H9 (cell line): ENCODE results near the gene LAMB4. TPM values are rescaled to one million over a fixed set of nuclear protein-coding genes. Genes with fewer than 3 reads are reported as not detected.

Experiments used
- DNase-seq: peaks from one replicate; pipeline ENCODE4 v3.0.0-alpha.2; 2017
- H2AFZ ChIP-seq: one replicate; pipeline ENCODE4 v1.6.1; 2013; ENCODE audit warnings: mild to moderate bottlenecking, low read length, control low read depth, moderate library complexity
- H2AK5ac ChIP-seq: 2 replicates; pipeline ENCODE4 v1.6.1; 2013; ENCODE audit warnings: low read length, control low read depth, mixed read lengths; ENCODE audit not compliant: insufficient read length
- H2BK120ac ChIP-seq: one replicate; pipeline ENCODE4 v1.6.1; 2013; ENCODE audit warnings: low read depth, mild to moderate bottlenecking, low read length, control low read depth, inconsistent platforms; ENCODE audit not compliant: poor library complexity, severe bottlenecking
- H2BK12ac ChIP-seq: 2 replicates; pipeline ENCODE4 v1.6.1; 2013; ENCODE audit warnings: low read length, control low read depth, mixed read lengths, low read depth; ENCODE audit not compliant: insufficient read length
- H2BK15ac ChIP-seq: 2 replicates; pipeline ENCODE4 v1.6.1; 2013; ENCODE audit warnings: low read depth, low read length, control low read depth
- H2BK20ac ChIP-seq: one replicate; pipeline ENCODE4 v1.6.1; 2013; ENCODE audit warnings: low read depth, mild to moderate bottlenecking, low read length, control low read depth, inconsistent platforms; ENCODE audit not compliant: poor library complexity, severe bottlenecking
- H2BK5ac ChIP-seq: 2 replicates; pipeline ENCODE4 v1.6.1; 2013; ENCODE audit warnings: low read length, control low read depth, mixed read lengths; ENCODE audit not compliant: insufficient read length
- H3K14ac ChIP-seq: 2 replicates; pipeline ENCODE4 v1.6.1; 2013; ENCODE audit warnings: low read length, control low read depth; ENCODE audit not compliant: insufficient read depth
- H3K18ac ChIP-seq: 2 replicates; pipeline ENCODE4 v1.6.1; 2013; ENCODE audit warnings: low read depth, mild to moderate bottlenecking, mixed read lengths, low read length, control low read depth; ENCODE audit not compliant: insufficient read length
- H3K23ac ChIP-seq: 2 replicates; pipeline ENCODE4 v1.6.1; 2013; ENCODE audit warnings: low read length, control low read depth, mixed read lengths, low read depth; ENCODE audit not compliant: insufficient read length
- H3K23me2 ChIP-seq: 2 replicates; pipeline ENCODE4 v1.6.1; 2013; ENCODE audit warnings: low read depth, mild to moderate bottlenecking, mixed read lengths, low read length, control low read depth; ENCODE audit not compliant: insufficient read length, poor library complexity, severe bottlenecking
- H3K27ac ChIP-seq: 2 replicates; pipeline ENCODE4 v1.5.1; 2013; ENCODE audit warnings: low read length, control low read depth, mixed read lengths, low read depth; ENCODE audit not compliant: insufficient read length
- H3K27me3 ChIP-seq: 2 replicates; pipeline ENCODE4 v1.6.1; 2013; ENCODE audit warnings: low read length, control low read depth, inconsistent platforms; ENCODE audit not compliant: insufficient read depth
- H3K4ac ChIP-seq: 2 replicates; pipeline ENCODE4 v1.6.1; 2013; ENCODE audit warnings: low read depth, mild to moderate bottlenecking, control low read depth, inconsistent platforms, low read length, moderate library complexity
- H3K4me1 ChIP-seq: 2 replicates; pipeline ENCODE4 v1.6.1; 2013; ENCODE audit warnings: low read length, control low read depth, inconsistent platforms; ENCODE audit not compliant: insufficient read depth
- H3K4me2 ChIP-seq: 2 replicates; pipeline ENCODE4 v1.6.1; 2013; ENCODE audit warnings: low read length, control low read depth, mixed read lengths; ENCODE audit not compliant: insufficient read length, insufficient read depth
- H3K56ac ChIP-seq: 2 replicates; pipeline ENCODE4 v1.6.1; 2013; ENCODE audit warnings: low read depth, mild to moderate bottlenecking, mixed read lengths, low read length, control low read depth; ENCODE audit not compliant: insufficient read length
- H3K79me1 ChIP-seq: 2 replicates; pipeline ENCODE4 v1.6.1; 2013; ENCODE audit warnings: low read depth, mild to moderate bottlenecking, moderate library complexity, low read length, control low read depth, inconsistent platforms; ENCODE audit not compliant: insufficient read depth, poor library complexity, severe bottlenecking
- H3K79me2 ChIP-seq: 2 replicates; pipeline ENCODE4 v1.6.1; 2013; ENCODE audit warnings: low read length, control low read depth, inconsistent platforms; ENCODE audit not compliant: insufficient read depth
- H3K9ac ChIP-seq: 2 replicates; pipeline ENCODE4 v1.6.1; 2013; ENCODE audit warnings: low read length, control low read depth, mixed read lengths; ENCODE audit not compliant: insufficient read length; ENCODE audit errors: extremely low read depth
- H3K9me3 ChIP-seq: one replicate; pipeline ENCODE4 v1.6.1; 2013; ENCODE audit warnings: low read depth, low read length, inconsistent platforms; ENCODE audit not compliant: control insufficient read depth
- H3T11ph ChIP-seq: one replicate; pipeline ENCODE4 v1.6.1; 2013; ENCODE audit warnings: mild to moderate bottlenecking, low read length, control low read depth, inconsistent platforms
- H4K20me1 ChIP-seq: one replicate; pipeline ENCODE4 v1.6.1; 2013; ENCODE audit not compliant: control insufficient read depth, insufficient read length, insufficient read depth
- H4K5ac ChIP-seq: 2 replicates; pipeline ENCODE4 v1.6.1; 2013; ENCODE audit warnings: low read depth, mild to moderate bottlenecking, mixed read lengths, low read length, control low read depth; ENCODE audit not compliant: insufficient read length
- H4K8ac ChIP-seq: replicated peaks from 2 replicates; pipeline ENCODE4 v1.6.1; 2013; ENCODE audit warnings: low read length, control low read depth, mixed read lengths, low read depth; ENCODE audit not compliant: insufficient read length
- H4K91ac ChIP-seq: 2 replicates; pipeline ENCODE4 v1.6.1; 2013; ENCODE audit warnings: low read depth, mild to moderate bottlenecking, moderate library complexity, mixed read lengths, low read length, control low read depth; ENCODE audit not compliant: insufficient read length
- H3K27ac Mint-ChIP-seq, 3 experiments: 2 replicates in 2 of 3; 3 replicates in 1 of 3; pipeline ENCODE4 v1.8.0; 2020 to 2021; ENCODE audit warnings: mixed read lengths in 3 of 3, mild to moderate bottlenecking in 1 of 3, moderate library complexity in 1 of 3
- H3K27me3 Mint-ChIP-seq: 2 replicates; pipeline ENCODE4 v1.8.0; 2021; ENCODE audit warnings: low read depth, mild to moderate bottlenecking, moderate library complexity, mixed read lengths
- H3K36me3 Mint-ChIP-seq, 3 experiments: 2 replicates in 2 of 3; 3 replicates in 1 of 3; pipeline ENCODE4 v1.8.0; 2020 to 2021; ENCODE audit warnings: low read depth in 3 of 3, mixed read lengths in 3 of 3; ENCODE audit not compliant: insufficient read depth in 1 of 3
- H3K4me1 Mint-ChIP-seq, 2 experiments: 2 replicates each; pipeline ENCODE4 v1.8.0; 2020; ENCODE audit warnings: mixed read lengths in 2 of 2
- H3K4me3 Mint-ChIP-seq, 2 experiments: 2 replicates in 1 of 2; 3 replicates in 1 of 2; pipeline ENCODE4 v1.8.0; 2020 to 2021; ENCODE audit warnings: mild to moderate bottlenecking in 2 of 2, mixed read lengths in 2 of 2, moderate library complexity in 1 of 2
- H3K9me3 Mint-ChIP-seq, 2 experiments: 2 replicates in 1 of 2; 3 replicates in 1 of 2; pipeline ENCODE4 v1.8.0; 2020; ENCODE audit warnings: mild to moderate bottlenecking in 2 of 2, mixed read lengths in 2 of 2, moderate library complexity in 1 of 2
- WGBS: extraction: QIAGEN DNeasy Blood & Tissue Kit; methylation state at CpG from one replicate; pipeline ENCODE4 v1.1.7; 2013; ENCODE audit warnings: missing lambda C conversion rate, low lambda C conversion rate, mixed read lengths; ENCODE audit not compliant: insufficient read length; ENCODE audit errors: extremely low coverage; 5-methylcytosine and 5-hydroxymethylcytosine counted together
- total RNA-seq: library from RNA; stranded (reverse); gene quantifications from 2 replicates; pipeline ENCODE4 v1.2.1, GENCODE V29; 2021
- TF ChIP-seq, protein P1 (sequence below): fragments of 200-600 bp; sonication (generic); conservative IDR thresholded peaks from 3 replicates; pipeline ENCODE4 v1.8.0; 2021; ENCODE audit warnings: antibody characterized with exemption, mild to moderate bottlenecking

LAMB4 gene
- total RNA-seq, 1 experiment from 2014 or later, result not detected

DNA sequence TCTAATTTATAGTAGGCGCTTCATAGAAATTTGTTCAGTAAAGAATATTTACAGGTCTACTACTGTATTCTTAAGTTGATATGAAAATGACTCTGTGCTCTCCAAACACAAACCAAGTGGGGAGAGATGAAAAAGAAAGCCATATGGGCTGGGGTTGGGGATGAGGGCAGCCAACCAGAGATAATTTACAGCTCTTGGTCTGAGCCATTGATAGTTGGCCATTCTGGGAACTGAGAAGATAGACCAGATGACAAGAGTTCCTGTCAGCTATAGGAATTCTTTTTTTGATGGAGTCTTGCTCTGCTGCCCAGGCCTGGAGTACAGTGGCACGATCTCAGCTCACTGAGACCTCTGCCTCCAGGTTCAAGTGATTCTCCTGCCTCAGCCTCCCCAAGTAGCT lies 57.4 kb downstream of the LAMB4 start:
- Histone ChIP-seq H3K79me2 (no peaks in the 10 kb centered on the region), H3K23me2 (no peaks in the 10 kb centered on the region), H3T11ph (no peak overlapping the region), H4K5ac (no peak overlapping the region), H2AFZ (no peak overlapping the region), H4K8ac (no peak overlapping the region), H2BK120ac (no peak overlapping the region), H3K23ac (no peak overlapping the region), H4K20me1 (no peaks in the 10 kb centered on the region), H3K56ac (no peak overlapping the region), H2BK15ac (no peak overlapping the region), H3K9ac (no peak overlapping the region), H3K27ac (no peak overlapping the region), H2BK5ac (no peak overlapping the region), H2BK20ac (no peak overlapping the region), H3K4me1 (no peaks in the 10 kb centered on the region), H3K14ac (no peak overlapping the region), H3K9me3 (no peaks in the 10 kb centered on the region), H4K91ac (no peak overlapping the region), H3K4me2 (no peak overlapping the region), H3K4ac (no peak overlapping the region), H2AK5ac (no peak overlapping the region), H3K79me1 (no peaks in the 10 kb centered on the region), H2BK12ac (no peak overlapping the region), H3K18ac (no peak overlapping the region), H3K27me3 (no peaks in the 10 kb centered on the region)
- H3K27ac Mint-ChIP-seq, result no peak overlapping the region
- H3K4me1 Mint-ChIP-seq, result peaks cover 0 to 1% of the 10 kb centered on the region in 2 experiments; a peak in 1 of 4 replicates
- TF ChIP-seq, protein P1, sequence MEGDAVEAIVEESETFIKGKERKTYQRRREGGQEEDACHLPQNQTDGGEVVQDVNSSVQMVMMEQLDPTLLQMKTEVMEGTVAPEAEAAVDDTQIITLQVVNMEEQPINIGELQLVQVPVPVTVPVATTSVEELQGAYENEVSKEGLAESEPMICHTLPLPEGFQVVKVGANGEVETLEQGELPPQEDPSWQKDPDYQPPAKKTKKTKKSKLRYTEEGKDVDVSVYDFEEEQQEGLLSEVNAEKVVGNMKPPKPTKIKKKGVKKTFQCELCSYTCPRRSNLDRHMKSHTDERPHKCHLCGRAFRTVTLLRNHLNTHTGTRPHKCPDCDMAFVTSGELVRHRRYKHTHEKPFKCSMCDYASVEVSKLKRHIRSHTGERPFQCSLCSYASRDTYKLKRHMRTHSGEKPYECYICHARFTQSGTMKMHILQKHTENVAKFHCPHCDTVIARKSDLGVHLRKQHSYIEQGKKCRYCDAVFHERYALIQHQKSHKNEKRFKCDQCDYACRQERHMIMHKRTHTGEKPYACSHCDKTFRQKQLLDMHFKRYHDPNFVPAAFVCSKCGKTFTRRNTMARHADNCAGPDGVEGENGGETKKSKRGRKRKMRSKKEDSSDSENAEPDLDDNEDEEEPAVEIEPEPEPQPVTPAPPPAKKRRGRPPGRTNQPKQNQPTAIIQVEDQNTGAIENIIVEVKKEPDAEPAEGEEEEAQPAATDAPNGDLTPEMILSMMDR, result no peak
- no peak overlapping the region for H3K4me3 Mint-ChIP-seq
- H3K27me3 Mint-ChIP-seq, result no peaks in the 10 kb centered on the region; the same call in 1 of the 2 replicates
- WGBS, result no CpG with 5 or more reads among the region's 2 CpGs
- H3K9me3 Mint-ChIP-seq, result no peaks in the 10 kb centered on the region
- H3K36me3 Mint-ChIP-seq, result no peaks in the 10 kb centered on the region
- DNase-seq, result no peak
